ENCODE data around the gene OR51I1. TPM values are rescaled to one million over a fixed set of nuclear protein-coding genes. Genes with fewer than 3 reads are reported as not detected.

The OR51I1 gene
- total RNA-seq, 1 experiment from 2014 or later, result not detected

GRCh38 chr11:5488798-5489399, 47.6 kb upstream of the OR51I1 start:
- H3K4me1 ChIP-seq (ENCODE audit: insufficient read depth, low read length), result no peaks in the 10 kb centered on the region
- H4K8ac ChIP-seq (replicated peaks; ENCODE audit: insufficient read length, low read depth, low read length), result no peak overlapping the region
- no peak overlapping the region for H2BK120ac ChIP-seq (ENCODE audit: low read depth, low read length, poor library complexity, severe bottlenecking)
- no peak overlapping the region for H3K27ac ChIP-seq (ENCODE audit: insufficient read length, low read depth, low read length)
- no peaks in the 10 kb centered on the region for H3K79me1 ChIP-seq (ENCODE audit: insufficient read depth, low read depth, low read length, poor library complexity, severe bottlenecking)
- H3K27me3 ChIP-seq (ENCODE audit: insufficient read depth, low read length), result no peaks in the 10 kb centered on the region
- H3T11ph ChIP-seq (ENCODE audit: low read length), result no peak overlapping the region
- no peak overlapping the region for H3K4ac ChIP-seq (ENCODE audit: low read depth, low read length)
- H4K5ac ChIP-seq (ENCODE audit: insufficient read length, low read depth, low read length), result no peak overlapping the region
- no peak overlapping the region for H2BK15ac ChIP-seq (ENCODE audit: low read depth, low read length)
- H3K9ac ChIP-seq (ENCODE audit: extremely low read depth, insufficient read length, low read length), result no peak overlapping the region
- H3K4me3 Mint-ChIP-seq, result no peak overlapping the region
- H3K27me3 Mint-ChIP-seq (ENCODE audit: low read depth), result no peaks in the 10 kb centered on the region
- H2AK5ac ChIP-seq (ENCODE audit: insufficient read length, low read length), result no peak overlapping the region
- H2BK12ac ChIP-seq (ENCODE audit: insufficient read length, low read depth, low read length), result no peak overlapping the region
- H3K56ac ChIP-seq (ENCODE audit: insufficient read length, low read depth, low read length), result no peak overlapping the region
- H3K23me2 ChIP-seq (ENCODE audit: insufficient read length, low read depth, low read length, poor library complexity, severe bottlenecking), result no peaks in the 10 kb centered on the region
- peaks cover 0 to 3% of the 10 kb centered on the region in 2 experiments; a peak in 1 of 4 replicates for H3K4me1 Mint-ChIP-seq
- no peak overlapping the region for H2BK20ac ChIP-seq (ENCODE audit: low read depth, low read length, poor library complexity, severe bottlenecking)
- no CpG with 5 or more reads among the region's 4 CpGs for WGBS (ENCODE audit: extremely low coverage, insufficient read length, low lambda C conversion rate)
- TF ChIP-seq CTCF (conservative IDR thresholded peaks at IDR 0.05), result no peak
- no peaks in the 10 kb centered on the region for H3K9me3 Mint-ChIP-seq
- H3K9me3 ChIP-seq (ENCODE audit: control insufficient read depth, low read depth, low read length), result no peaks in the 10 kb centered on the region
- no peak overlapping the region for H3K14ac ChIP-seq (ENCODE audit: insufficient read depth, low read length)
- no peak for DNase-seq
- H4K20me1 ChIP-seq (ENCODE audit: control insufficient read depth, insufficient read depth, insufficient read length), result no peaks in the 10 kb centered on the region
- H3K4me2 ChIP-seq (ENCODE audit: insufficient read depth, insufficient read length, low read length), result no peak overlapping the region
- H3K23ac ChIP-seq (ENCODE audit: insufficient read length, low read depth, low read length), result no peak overlapping the region
- H2BK5ac ChIP-seq (ENCODE audit: insufficient read length, low read length), result no peak overlapping the region
- H3K79me2 ChIP-seq (ENCODE audit: insufficient read depth, low read length), result no peaks in the 10 kb centered on the region
- H3K36me3 Mint-ChIP-seq (ENCODE audit: insufficient read depth in 1 of 3, low read depth in 3 of 3), result no peaks in the 10 kb centered on the region
- no peak overlapping the region for H3K27ac Mint-ChIP-seq
- H4K91ac ChIP-seq (ENCODE audit: insufficient read length, low read depth, low read length), result no peak overlapping the region
- no peak overlapping the region for H2AFZ ChIP-seq (ENCODE audit: low read length)
- no peak overlapping the region for H3K18ac ChIP-seq (ENCODE audit: insufficient read length, low read depth, low read length)
